ENCODE results near the gene LRFN4. TPM values are rescaled to one million over a fixed set of nuclear protein-coding genes. Genes with fewer than 3 reads are reported as not detected.

LRFN4 gene
- total RNA-seq, 1 experiment from 2014 or later, result 66.7 TPM

GRCh38 chr11:66820381-66820780, 36.5 kb upstream of the LRFN4 start:
- H3K27ac Mint-ChIP-seq, result peak overlapping the region in 2 of 3 experiments; percentile 72 to 82; a peak in 3 of 7 replicates
- no peak overlapping the region for H4K8ac ChIP-seq (replicated peaks; ENCODE audit: insufficient read length, low read depth, low read length)
- H3K36me3 Mint-ChIP-seq (ENCODE audit: insufficient read depth in 1 of 3, low read depth in 3 of 3), result peaks cover 0 to 39% (median 13%) of the 10 kb centered on the region in 3 experiments; a peak in 4 of 7 replicates
- no peak overlapping the region for H3K23ac ChIP-seq (ENCODE audit: insufficient read length, low read depth, low read length)
- H3K27ac ChIP-seq (ENCODE audit: insufficient read length, low read depth, low read length), result no peak overlapping the region
- H3K4me3 Mint-ChIP-seq, result no peak overlapping the region
- H4K91ac ChIP-seq (ENCODE audit: insufficient read length, low read depth, low read length), result no peak overlapping the region
- TF ChIP-seq, protein P1, sequence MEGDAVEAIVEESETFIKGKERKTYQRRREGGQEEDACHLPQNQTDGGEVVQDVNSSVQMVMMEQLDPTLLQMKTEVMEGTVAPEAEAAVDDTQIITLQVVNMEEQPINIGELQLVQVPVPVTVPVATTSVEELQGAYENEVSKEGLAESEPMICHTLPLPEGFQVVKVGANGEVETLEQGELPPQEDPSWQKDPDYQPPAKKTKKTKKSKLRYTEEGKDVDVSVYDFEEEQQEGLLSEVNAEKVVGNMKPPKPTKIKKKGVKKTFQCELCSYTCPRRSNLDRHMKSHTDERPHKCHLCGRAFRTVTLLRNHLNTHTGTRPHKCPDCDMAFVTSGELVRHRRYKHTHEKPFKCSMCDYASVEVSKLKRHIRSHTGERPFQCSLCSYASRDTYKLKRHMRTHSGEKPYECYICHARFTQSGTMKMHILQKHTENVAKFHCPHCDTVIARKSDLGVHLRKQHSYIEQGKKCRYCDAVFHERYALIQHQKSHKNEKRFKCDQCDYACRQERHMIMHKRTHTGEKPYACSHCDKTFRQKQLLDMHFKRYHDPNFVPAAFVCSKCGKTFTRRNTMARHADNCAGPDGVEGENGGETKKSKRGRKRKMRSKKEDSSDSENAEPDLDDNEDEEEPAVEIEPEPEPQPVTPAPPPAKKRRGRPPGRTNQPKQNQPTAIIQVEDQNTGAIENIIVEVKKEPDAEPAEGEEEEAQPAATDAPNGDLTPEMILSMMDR (conservative IDR thresholded peaks at IDR 0.05), result no peak
- no peak overlapping the region for H2AK5ac ChIP-seq (ENCODE audit: insufficient read length, low read length)
- no peak overlapping the region for H2BK15ac ChIP-seq (ENCODE audit: low read depth, low read length)
- no peak for DNase-seq
- no peak overlapping the region for H3K4ac ChIP-seq (ENCODE audit: low read depth, low read length)
- H3K9ac ChIP-seq (ENCODE audit: extremely low read depth, insufficient read length, low read length), result no peak overlapping the region
- no CpG with 5 or more reads among the region's 3 CpGs for WGBS (ENCODE audit: extremely low coverage, insufficient read length, low lambda C conversion rate)
- no peaks in the 10 kb centered on the region for H3K27me3 Mint-ChIP-seq (ENCODE audit: low read depth)
- no peak overlapping the region for H3K18ac ChIP-seq (ENCODE audit: insufficient read length, low read depth, low read length)
- no peak overlapping the region for H3K56ac ChIP-seq (ENCODE audit: insufficient read length, low read depth, low read length)
- H3K23me2 ChIP-seq (ENCODE audit: insufficient read length, low read depth, low read length, poor library complexity, severe bottlenecking), result no peaks in the 10 kb centered on the region
- H3K79me1 ChIP-seq (ENCODE audit: insufficient read depth, low read depth, low read length, poor library complexity, severe bottlenecking), result no peaks in the 10 kb centered on the region
- H4K20me1 ChIP-seq (ENCODE audit: control insufficient read depth, insufficient read depth, insufficient read length), result no peaks in the 10 kb centered on the region
- peaks cover 5 to 15% of the 10 kb centered on the region in 2 experiments for H3K4me1 Mint-ChIP-seq
- H3K79me2 ChIP-seq (ENCODE audit: insufficient read depth, low read length), result no peaks in the 10 kb centered on the region
- H2BK120ac ChIP-seq (ENCODE audit: low read depth, low read length, poor library complexity, severe bottlenecking), result no peak overlapping the region
- no peak overlapping the region for H2BK12ac ChIP-seq (ENCODE audit: insufficient read length, low read depth, low read length)
- no peaks in the 10 kb centered on the region for H3K9me3 ChIP-seq (ENCODE audit: control insufficient read depth, low read depth, low read length)
- no peak overlapping the region for H2BK5ac ChIP-seq (ENCODE audit: insufficient read length, low read length)
- peaks cover 0 to 3% of the 10 kb centered on the region in 2 experiments; a peak in 1 of 5 replicates for H3K9me3 Mint-ChIP-seq
- no peak overlapping the region for H3T11ph ChIP-seq (ENCODE audit: low read length)
- no peak overlapping the region for H4K5ac ChIP-seq (ENCODE audit: insufficient read length, low read depth, low read length)
- no peak overlapping the region for H2AFZ ChIP-seq (ENCODE audit: low read length)
- H3K4me2 ChIP-seq (ENCODE audit: insufficient read depth, insufficient read length, low read length), result no peak overlapping the region
- no peaks in the 10 kb centered on the region for H3K27me3 ChIP-seq (ENCODE audit: insufficient read depth, low read length)
- H3K4me1 ChIP-seq (ENCODE audit: insufficient read depth, low read length), result no peaks in the 10 kb centered on the region
- no peak overlapping the region for H3K14ac ChIP-seq (ENCODE audit: insufficient read depth, low read length)
- no peak overlapping the region for H2BK20ac ChIP-seq (ENCODE audit: low read depth, low read length, poor library complexity, severe bottlenecking)

Measured in H9 (cell line).